GM12872 (cell line): ENCODE measurements around the gene GSG1L.

Source experiments
- TF ChIP-seq, protein P1 (sequence below): IDR thresholded peaks from 3 replicates; pipeline ENCODE4 v1.5.1; 2011; ENCODE audit warnings: low read depth, mild to moderate bottlenecking, low read length, moderate library complexity; ENCODE audit not compliant: insufficient read depth

Gene GSG1L

DNA sequence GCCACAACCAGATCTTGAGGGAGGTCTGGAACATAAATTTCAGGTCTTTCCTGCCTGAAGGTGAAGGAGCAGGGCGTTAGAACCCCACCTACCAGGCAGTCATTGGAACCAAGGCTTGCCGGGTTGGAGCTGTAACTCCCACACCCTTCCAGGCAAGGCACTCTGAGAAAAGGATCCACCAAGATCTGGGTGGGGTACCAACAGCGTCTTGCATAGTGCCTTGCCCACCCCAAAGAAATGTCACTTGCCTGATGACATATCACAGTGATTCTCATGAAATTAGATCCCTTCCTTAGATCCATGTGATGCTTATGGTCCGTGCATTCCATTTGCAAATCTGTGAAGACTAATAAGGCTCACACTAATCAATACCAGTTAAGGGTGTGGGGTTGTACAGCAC lies 312.3 kb downstream of the GSG1L start:
- TF ChIP-seq, protein P1, sequence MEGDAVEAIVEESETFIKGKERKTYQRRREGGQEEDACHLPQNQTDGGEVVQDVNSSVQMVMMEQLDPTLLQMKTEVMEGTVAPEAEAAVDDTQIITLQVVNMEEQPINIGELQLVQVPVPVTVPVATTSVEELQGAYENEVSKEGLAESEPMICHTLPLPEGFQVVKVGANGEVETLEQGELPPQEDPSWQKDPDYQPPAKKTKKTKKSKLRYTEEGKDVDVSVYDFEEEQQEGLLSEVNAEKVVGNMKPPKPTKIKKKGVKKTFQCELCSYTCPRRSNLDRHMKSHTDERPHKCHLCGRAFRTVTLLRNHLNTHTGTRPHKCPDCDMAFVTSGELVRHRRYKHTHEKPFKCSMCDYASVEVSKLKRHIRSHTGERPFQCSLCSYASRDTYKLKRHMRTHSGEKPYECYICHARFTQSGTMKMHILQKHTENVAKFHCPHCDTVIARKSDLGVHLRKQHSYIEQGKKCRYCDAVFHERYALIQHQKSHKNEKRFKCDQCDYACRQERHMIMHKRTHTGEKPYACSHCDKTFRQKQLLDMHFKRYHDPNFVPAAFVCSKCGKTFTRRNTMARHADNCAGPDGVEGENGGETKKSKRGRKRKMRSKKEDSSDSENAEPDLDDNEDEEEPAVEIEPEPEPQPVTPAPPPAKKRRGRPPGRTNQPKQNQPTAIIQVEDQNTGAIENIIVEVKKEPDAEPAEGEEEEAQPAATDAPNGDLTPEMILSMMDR: no peak

DNA sequence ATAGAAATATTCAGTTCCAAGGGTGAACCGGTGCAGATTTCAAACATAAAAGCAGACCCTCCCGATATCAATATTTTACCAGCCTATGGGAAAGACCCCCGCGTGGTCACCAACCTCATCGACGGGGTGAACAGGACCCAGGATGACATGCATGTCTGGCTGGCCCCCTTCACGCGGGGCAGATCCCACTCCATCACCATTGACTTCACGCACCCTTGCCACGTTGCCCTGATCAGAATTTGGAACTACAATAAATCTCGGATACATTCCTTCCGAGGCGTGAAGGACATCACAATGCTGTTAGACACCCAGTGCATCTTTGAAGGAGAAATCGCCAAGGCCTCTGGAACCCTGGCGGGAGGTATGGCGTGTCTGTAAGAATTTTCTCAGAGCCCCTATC lies 313.6 kb downstream of the GSG1L start:
- TF ChIP-seq, protein P1: no peak

DNA sequence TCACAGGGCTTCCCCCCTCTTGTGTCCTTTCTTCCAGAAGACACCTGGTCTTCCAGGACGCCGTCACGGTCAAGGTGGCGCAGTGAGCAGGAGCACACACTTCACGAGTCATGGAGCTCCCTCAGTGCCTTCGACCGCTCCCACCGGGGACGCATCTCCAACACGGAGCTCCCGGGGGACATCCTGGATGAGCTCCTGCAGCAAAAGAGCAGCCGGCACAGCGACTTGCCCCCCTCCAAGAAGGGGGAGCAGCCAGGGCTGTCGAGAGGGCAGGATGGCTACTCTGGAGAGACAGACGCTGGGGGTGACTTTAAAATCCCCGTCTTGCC lies 314.0 kb downstream of the GSG1L start:
- TF ChIP-seq, protein P1: no peak

DNA sequence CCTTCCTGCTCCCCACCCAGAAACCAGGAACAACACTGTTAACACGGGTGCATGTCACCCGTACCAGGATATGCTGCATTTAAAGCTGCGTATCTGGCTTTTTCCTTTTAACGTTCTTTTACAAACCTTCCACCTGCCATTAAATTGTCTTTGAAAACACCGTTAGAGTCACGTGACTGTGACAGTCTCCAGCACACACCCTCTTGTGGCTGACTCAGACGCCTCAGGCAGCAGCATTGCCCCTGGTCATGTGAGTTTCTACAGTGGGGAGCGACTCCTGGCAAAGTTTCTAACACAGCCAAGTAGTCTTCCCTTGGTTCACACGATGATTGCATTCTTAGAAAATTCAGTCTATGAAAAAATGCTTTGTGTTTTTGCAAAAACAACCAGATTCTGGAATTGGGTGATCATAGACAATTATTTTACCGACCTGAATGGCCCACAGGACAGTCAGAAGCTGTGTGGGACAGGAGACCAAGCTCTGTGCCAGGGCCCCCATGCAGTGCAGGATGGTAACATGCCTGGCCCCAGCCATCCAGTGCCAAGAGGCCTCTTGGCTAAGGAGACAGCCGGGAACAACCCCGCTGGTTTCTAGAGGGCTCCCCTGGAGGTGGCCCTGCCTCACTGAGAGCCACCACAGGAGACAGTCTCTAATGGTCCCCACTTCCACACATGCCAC lies 314.5 kb downstream of the GSG1L start:
- TF ChIP-seq, protein P1: 0 out of 3 replicates have a peak, but pooled peaks have one; percentile 19

DNA sequence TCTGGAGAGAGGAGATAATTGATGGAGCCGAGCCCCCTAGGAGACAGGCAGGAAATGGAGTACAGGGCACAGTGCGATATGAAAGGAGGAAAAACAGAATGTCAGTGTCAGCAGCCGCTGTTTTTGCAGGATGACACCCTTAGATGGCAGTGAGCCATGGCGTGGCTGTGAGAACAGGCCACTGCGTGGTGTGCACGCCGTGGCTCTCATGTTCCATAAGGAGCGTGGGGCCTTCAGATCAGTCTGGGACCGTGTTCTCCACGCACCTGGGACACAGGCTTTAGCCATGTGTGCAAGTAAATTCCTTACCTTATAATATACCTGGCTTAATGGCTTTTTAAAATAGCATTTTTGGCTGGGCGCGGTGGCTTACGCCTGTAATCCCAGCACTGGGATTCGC lies 315.6 kb downstream of the GSG1L start:
- TF ChIP-seq, protein P1: no peak

DNA sequence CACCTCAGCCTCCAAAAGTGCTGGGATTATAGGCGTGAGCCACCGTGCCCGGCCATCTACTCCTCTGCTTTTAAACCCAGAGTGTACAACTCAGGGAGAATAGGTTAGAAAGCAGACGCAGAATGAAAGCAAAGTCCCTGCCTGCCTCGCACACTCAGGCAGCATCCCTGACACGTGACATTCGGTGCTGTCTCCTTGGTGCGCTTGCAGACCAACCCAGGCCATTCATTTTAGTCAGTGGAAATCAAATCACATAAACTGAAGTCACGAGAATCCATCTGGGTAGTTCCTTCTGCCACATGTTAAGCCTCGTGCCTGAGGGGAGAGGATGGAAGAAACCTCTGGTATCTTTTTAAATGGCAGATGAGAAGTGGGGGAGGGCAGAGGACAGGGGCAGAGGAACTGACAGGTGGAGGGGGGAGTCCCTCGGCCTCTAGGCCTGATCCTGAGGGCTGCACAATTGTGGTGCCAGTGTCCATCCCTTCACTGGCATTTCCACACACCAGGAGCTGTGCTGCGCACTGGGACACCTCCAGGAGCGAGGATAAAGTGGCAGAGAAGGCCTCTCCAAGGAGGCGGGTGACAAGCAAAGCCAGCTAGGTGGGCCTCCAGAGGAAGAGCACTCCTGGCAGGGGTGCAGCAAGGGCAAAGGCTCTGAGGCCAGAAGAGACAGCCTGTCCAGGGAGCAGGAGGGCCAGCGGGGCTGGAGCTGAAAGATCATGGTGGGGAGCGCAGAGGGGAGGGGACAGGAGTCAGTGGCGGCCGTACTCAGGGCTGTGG lies 317.2 kb downstream of the GSG1L start:
- TF ChIP-seq, protein P1: no peak

DNA sequence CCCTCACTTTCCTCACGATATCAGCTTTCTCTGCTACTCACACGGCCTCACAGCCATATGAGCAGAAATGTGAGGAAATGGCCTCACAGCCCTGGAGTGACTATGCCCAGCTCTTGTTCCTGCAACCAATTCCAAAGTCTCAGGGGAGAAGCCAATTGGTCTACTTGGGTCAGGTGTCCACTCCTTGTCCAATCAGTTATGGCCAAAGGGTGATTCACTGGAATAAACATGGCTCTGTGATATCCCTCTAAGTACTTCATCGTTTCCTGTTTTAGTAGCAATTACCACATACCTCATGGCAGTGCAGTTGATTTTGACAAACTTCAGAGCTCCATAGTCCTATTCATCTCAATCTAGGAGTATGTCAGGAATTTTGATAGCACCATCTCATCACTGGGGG lies 318.2 kb downstream of the GSG1L start:
- TF ChIP-seq, protein P1: no peak
